HUDEP-2 (cell line): ENCODE measurements around the gene ANKRD34B.
"Not testable (repeated sequence)": the region's sequence is repeated elsewhere in the genome, so short reads cannot be mapped to it uniquely, and the experiment has no call there.

Experiments used
- DNase-seq, 76 experiments: peaks; one replicate each; lab custom pipeline; 2025; ENCODE audit not compliant: unreplicated experiment in 76 of 76; lab: John Stamatoyannopoulos, UW

ANKRD34B gene

DNA sequence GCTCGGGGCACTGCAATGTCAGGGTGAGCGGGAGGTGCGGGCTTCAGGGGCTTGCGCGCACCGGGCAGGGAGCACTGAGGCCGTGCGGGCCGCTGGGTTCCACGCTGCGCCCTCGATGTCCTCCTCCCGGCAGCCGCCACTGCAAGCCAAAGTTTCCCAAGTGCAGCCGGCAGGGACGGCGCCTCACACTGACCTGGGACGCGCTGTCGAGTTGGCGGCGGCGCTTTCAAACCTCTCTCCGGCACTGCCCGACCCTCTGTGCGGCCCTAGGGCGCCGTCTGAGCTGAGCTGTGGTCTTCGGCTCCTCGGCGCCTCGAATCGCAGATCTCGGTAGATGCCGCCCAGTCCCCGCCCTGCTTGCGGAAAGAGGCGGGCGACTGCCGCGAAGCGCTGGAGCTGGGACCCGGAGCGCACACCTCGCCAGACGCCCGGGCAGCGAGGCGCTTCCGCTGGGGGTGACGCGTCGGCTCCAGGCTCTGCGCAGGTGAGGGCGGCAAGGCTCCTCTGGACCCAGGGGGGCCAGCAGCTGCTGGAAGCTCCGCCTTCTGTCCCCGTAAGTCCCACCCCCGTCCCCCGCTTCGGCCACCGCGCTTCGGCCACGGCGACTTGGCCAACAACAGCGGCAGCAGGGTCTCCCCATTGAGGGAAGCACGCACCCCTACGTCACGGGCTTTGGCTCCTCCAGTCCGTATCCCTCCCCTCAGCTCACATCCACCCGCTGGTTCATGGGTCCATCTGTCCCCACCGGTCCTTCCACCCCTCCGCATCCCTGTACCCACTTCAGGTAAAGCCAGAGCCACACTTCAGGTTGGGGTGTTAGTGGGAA is at the start of gene ANKRD34B:
ANKRD34B (minus strand) TSS at position 320 of the 826 bp plus-strand sequence. CDS start 10,261 bp downstream, outside the sequence.
- peak in 17 of 76 experiments; percentile 2 to 27 (median 6) for DNase-seq

DNA sequence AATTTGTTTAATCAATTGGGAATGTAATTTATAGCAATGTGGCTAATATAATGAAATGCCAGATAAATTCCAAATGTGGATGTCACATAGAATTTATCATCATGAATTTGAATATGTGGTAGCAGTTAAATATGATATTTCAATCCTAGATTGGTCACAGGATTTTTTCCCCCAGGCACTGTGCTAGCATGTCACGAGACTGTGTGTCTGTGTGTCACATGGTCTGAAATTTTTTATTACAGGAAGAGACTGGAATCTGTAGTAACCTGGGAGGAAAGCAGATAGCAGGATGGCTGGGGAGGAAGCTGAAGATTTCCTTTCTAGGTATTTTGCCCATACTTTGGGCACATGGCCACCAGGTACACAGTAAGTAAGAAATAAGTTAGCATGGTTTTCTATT is 49.0 kb upstream of the ANKRD34B start:
- DNase-seq = no peak

- no peak for DNase-seq
Measured at GRCh38 chr5:80618438-80618837, 48.4 kb upstream of the ANKRD34B start.

DNA sequence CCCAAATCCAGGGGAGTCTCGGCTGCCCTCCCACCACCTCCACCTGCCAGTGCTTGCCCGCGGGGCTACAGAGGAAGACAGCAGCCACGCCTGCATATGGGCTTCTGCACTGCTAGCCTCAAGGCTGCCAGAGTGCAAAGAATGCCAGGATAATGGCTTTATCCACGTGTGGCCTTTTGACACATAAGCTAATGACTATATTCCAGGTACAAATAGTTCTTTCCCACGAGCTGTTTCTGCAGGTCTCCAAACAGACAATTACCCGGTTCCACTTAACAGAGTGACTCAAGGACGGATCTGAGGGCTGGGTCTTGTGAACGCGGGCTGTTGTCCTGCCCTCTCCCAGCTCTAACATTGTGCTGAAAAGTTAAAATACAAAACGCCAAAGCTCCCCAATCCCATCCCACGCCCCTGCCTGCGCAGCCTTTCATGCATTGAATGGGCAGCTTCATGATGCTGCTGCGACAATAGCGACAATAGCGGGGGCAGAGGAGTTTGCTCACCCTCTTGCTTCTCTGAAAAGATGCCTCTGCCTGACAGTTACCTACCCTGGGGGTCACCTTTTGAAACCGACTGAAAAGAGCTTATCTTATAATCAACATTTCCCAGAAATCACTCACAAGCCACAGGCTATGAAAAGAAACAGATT is 45.3 kb upstream of the ANKRD34B start:
- no peak for DNase-seq

GRCh38 chr5:80609692-80610091 is 39.6 kb upstream of the ANKRD34B start:
- no peak for DNase-seq

DNA sequence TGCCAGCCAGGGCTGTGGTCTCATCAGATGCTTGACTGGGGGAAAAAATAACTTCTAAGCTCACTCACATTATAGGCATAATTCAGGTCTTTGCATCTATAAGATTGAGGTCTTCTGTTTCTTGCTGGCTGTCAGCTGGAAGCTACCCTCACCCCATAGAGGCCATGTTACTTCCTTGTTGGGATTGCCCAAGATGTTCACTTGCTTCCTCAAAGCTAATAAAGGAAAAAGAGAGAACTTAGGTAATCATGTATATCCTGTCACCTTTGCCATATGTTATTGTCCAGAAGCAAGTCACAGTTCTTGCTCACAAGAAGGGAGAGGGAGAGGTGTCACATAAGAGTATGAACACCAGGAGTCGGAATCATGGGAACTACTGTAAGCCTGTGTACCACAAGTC is 38.7 kb upstream of the ANKRD34B start:
- no peak for DNase-seq

GRCh38 chr5:80607832-80608231 is 37.8 kb upstream of the ANKRD34B start:
- DNase-seq = no peak

GRCh38 chr5:80607343-80607742 is 37.3 kb upstream of the ANKRD34B start:
- no peak for DNase-seq

DNA sequence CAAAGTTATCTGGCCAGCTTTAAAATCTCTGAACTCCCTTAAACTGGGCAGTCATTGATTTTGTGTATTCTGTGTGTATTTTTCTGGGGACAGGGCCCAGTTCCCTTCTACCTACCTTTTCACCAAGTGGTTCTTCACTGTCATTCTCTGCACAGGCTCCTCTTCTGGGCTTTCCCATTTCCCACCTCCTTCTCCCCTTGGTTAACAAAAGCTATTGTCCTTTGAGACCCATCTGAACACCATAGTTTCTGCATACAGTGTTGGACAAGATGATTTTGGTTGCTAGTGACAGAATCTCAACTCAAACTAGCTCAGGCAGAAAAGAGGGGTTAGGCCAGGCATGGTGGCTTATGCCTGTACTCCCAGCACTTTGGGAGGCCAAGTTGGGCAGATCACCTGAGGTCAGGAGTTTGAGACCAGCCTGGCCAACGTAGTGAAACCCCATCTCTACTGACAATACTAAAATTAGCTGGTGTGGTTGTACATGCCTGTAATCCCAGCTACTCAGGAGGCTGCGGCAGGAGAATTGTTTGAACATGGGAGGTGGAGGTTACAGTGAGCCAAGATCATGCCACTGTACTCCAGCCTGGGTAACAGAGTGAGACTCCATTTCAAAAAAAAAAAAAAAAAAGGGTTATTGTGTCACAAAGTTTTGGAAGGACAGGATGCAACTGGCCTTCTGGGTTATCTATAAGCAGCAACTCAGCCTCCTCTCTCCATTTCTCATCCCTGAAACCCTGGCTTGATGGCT is 31.0 kb upstream of the ANKRD34B start:
- DNase-seq = no peak

- DNase-seq = no peak
Measured at GRCh38 chr5:80597500-80597899, 27.4 kb upstream of the ANKRD34B start.

DNA sequence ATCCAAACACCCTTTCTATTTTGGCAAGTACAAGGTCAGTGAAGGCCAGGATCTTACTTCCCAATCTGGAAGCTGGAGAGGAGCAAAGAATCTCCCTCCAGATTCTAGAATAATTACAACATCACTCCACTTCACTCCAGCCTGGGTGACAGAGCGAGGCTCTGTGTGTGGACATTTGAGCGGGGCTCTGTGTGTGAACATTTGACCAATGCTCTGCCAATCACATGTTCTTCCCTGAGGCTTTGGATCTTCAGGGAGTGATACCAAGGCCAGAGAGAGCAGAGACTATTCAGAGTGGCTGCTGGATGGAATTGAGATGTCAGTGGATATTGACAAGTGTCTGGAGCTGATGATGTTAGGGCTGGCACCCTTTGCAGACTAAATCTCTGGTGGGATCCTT is 24.7 kb upstream of the ANKRD34B start:
- no peak for DNase-seq

DNA sequence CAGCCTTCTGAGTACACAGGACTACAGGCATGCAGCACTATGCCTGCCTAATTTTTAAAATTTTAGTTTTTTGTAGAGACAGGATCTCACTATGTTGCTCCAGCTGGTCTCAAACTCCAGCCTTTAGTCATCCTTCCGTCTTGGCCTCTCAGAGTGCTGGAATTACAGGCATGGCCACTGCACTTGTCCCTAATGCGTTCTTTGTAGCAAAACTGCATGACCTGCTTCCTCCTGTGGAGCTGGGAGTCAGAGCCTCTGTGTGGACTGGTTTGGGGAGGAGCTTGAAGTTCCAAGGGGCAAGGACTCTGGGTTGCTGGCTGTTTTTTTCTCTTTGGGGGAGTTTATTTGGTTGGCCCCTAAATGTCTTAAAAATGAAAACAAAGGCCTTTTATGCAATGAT is 22.7 kb upstream of the ANKRD34B start:
- no peak for DNase-seq

DNA sequence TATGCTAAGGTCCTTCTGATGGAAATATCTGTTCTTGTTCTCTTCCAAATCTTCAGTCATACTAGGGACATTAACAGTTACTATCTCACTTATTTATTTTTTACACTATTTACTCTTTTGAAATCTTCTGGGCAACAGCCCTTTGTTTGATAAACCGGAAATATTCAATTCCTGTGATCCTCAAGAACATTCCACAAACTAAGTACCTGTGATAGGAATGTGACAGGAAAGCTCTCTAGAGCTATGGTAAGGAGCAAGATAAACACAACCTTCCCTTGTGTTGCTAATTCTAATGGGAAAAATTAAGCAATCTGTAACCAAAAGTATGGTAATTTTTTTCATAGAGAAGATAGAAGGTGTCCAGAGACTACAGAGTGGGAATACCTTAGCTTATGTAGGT is 22.0 kb upstream of the ANKRD34B start:
- DNase-seq = no peak

- DNase-seq = no peak
Measured at GRCh38 chr5:80591352-80591751, 21.3 kb upstream of the ANKRD34B start.

DNA sequence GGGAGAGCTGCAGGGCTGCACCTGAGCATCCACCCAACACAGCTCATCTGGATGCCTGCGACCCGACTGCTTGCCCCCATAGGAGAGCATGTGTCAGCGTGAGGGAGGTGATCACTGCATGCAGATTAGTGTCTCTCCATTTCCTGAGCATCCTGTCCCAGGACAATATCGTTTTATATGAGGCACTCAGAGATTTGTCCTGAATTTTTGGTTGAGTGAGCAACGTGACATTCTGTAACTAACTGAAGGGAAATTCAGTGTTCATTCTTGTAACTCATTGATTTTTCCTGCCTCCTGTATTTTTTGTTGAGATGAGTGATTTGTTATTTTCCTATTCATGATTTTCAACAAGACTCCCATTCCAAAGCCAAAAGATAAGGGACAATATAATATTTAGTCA is 20.7 kb upstream of the ANKRD34B start:
- DNase-seq = no peak

GRCh38 chr5:80588858-80589540 is 18.9 kb upstream of the ANKRD34B start:
- DNase-seq = no peak

DNA sequence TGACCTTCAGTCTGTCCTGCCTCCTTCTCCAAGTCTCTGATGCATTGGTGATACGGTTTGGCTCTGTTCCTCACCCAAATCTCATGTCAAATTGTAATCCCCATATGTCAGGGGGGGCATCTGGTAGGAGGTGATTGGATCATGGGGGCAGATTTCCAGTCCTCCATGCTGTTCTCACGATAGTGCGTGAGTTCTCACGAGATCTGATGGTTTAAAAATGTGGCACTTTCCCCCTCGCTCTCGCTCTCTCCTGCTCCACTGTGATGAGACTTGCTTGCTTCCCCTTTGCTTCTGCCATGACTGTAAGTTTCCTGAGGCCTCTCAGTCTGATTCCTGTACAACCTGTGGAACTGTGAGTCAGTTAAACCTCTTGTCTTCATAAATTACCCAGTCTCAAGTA is 14.7 kb upstream of the ANKRD34B start:
- DNase-seq = no peak

- not testable (repeated sequence) for DNase-seq
Measured at GRCh38 chr5:80580291-80580690, 10.2 kb upstream of the ANKRD34B start.

GRCh38 chr5:80579050-80579449 is 9.0 kb upstream of the ANKRD34B start:
- no peak for DNase-seq

GRCh38 chr5:80577707-80578106 is 7.6 kb upstream of the ANKRD34B start:
- DNase-seq = no peak

DNA sequence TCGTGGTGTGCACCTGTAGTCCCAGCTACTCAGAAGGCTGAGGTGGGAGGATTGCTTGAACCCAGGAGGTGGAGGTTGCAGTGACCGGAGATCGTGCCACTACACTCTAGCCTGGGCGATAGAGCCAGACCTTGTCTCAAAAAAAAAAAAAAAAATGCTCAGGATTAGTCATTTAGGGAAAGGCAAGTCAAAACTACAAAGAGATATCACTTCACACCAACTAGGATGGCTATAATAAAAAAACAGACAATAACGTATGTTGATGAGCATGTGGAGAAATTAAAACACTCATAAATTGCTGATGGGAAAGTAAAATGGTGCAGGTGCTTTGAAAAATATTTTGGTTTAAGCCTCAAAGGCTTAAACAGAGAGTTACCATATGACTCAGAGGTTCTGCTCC is 6.3 kb upstream of the ANKRD34B start:
- no peak for DNase-seq
